ENCODE data around the gene TRIM36. TPM values are rescaled to one million over a fixed set of nuclear protein-coding genes. Genes with fewer than 3 reads are reported as not detected.

The TRIM36 gene
- total RNA-seq, 1 donor from 2014 or later: not detected

DNA sequence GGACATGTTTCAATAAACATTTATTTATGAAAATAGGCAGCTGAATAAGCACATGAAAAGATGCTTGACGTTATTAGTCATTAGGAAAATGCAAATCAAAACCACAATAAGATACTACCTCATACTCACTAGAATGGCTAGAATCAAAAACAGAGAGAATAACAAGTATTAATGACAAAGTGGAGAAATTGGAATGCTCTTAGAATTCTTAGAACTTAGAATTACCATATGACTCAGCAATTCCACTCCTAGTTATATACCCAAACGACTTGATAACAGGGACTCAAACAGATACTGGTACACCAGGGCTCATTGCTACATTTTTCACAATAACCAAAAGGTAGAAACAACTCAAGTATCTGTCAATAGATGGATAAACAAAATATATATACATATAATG, 15.1 kb upstream of the TRIM36 start:
- Mint-ChIP-seq H3K27ac (no peak overlapping the region), H3K36me3 (ENCODE audit: low read depth) (no peaks in the 10 kb centered on the region), H3K4me1 (ENCODE audit: low read depth) (peaks cover 8% of the 10 kb centered on the region), H3K4me3 (ENCODE audit: low read depth) (no peak overlapping the region), H3K27me3 (ENCODE audit: low read depth) (peaks cover 66% of the 10 kb centered on the region), H3K9me3 (no peaks in the 10 kb centered on the region)
- DNase-seq (ENCODE audit: low spot score): no peak
- intact Hi-C loops (cut with micrococcal nuclease): loop anchor here (5.0 kb wide), 1 partner anchor 63 kb away; no protein-coding TSS in a partner anchor

DNA sequence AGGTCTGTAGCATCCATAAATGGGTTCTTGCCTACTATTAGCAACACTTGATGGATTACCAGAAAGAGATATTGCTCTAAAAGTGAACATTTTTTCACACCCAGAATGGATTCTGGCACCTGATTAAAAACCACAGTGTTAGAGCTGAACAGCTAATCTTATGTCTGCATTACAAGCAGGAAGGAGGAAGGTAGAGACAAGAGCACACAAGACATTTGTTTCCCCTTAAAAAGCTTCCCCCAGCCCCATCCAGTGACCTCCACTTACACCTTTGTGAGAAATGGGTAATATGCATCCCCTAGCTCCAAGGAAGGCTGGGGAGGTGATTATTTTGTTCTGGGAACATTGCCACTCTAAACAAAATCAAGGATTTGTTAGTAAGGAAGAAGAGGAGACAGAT, 12.0 kb upstream of the TRIM36 start:
- no peak overlapping the region for H3K4me3 Mint-ChIP-seq (ENCODE audit: low read depth)
- no peaks in the 10 kb centered on the region for H3K36me3 Mint-ChIP-seq (ENCODE audit: low read depth)
- peaks cover 82% of the 10 kb centered on the region for H3K27me3 Mint-ChIP-seq (ENCODE audit: low read depth)
- peaks cover 8% of the 10 kb centered on the region for H3K4me1 Mint-ChIP-seq (ENCODE audit: low read depth)
- DNase-seq (ENCODE audit: low spot score): no peak
- no peaks in the 10 kb centered on the region for H3K9me3 Mint-ChIP-seq
- intact Hi-C loops (cut with micrococcal nuclease): loop anchor here (1.0 to 5.0 kb wide), 2 partner anchors 28 to 66 kb away; no protein-coding TSS in a partner anchor
- no peak overlapping the region for H3K27ac Mint-ChIP-seq

DNA sequence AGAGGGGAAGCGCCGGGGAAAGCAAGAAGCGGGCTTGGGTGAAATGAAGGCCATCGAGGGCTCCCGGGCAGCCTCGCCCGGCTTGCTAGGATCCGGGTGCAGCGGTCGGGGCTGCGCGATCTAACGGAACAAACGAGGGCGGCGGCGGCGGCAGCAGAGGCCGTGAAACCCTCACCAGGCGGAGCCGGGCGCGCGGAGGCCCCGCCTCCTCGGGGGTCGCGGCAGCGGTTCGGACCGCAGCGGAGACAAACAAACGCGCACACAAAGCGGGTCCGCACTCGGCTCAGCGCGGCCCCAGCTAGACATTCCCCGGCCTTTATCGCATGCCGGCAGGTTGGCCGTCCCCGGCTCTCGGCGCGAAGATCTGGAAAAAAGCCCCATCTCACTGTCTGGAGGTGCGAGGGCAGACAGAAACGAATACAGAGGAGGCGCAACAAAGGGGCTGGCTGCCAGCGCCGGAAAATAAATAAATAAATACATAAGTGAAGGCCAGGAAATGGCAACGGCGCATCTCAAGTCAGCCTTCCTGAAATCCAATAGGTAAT, 10.5 kb upstream of the TRIM36 start:
- DNase-seq (ENCODE audit: low spot score): no peak
- Mint-ChIP-seq H3K27me3 (ENCODE audit: low read depth) (peaks cover 83% of the 10 kb centered on the region), H3K4me3 (ENCODE audit: low read depth) (peak overlapping the region; percentile 80), H3K27ac (no peak overlapping the region), H3K4me1 (ENCODE audit: low read depth) (peaks cover 8% of the 10 kb centered on the region), H3K9me3 (no peaks in the 10 kb centered on the region), H3K36me3 (ENCODE audit: low read depth) (no peaks in the 10 kb centered on the region)
- intact Hi-C loops (cut with micrococcal nuclease): loop anchor here (1.0 to 5.0 kb wide), 2 partner anchors 10 to 67 kb away; no protein-coding TSS in a partner anchor

DNA sequence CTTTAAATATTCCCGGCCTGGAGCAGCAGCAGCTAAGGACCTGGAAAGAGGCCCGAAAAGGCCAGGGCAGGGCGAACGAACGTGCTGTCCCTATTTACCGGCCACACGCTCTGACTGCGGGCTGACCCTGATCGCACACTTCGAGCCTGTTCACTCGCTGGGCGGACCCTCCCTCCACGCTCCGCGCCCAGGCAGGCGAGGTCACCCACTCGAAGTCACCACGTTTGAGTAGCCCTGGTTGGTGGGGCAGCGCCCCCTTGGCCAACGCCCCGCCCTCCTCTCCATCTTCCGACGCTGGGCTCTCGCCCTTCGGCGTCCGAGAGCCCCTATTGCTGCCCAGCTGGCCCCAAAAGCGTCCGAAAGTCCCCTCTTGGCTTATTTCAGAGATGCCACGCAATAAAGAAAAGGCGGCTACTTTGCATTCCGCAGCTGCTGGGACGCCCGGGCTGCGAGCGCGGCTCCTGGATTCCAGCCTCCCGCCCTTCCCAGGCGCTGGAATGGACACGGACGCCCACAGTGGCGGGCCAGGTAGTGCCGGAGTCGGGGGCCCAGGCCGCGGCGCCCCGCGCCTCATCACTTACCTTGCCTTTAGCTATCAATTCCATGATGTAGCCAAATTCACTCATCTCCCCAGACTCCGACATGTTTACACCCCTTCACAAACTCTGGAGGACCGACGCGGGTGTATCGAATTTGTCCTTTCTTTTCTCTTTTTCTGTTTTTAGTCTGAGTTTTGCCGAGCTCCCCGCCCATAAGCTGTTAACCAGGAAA, 9.9 kb upstream of the TRIM36 start:
- Mint-ChIP-seq H3K9me3 (no peaks in the 10 kb centered on the region), H3K27ac (no peak overlapping the region), H3K4me1 (ENCODE audit: low read depth) (peaks cover 6% of the 10 kb centered on the region), H3K4me3 (ENCODE audit: low read depth) (peak overlapping the region; percentile 80), H3K27me3 (ENCODE audit: low read depth) (peaks cover 87% of the 10 kb centered on the region), H3K36me3 (ENCODE audit: low read depth) (no peaks in the 10 kb centered on the region)
- DNase-seq (ENCODE audit: low spot score): no peak
- intact Hi-C loops (cut with micrococcal nuclease): loop anchor here (1.0 to 10.0 kb wide), 3 partner anchors 9 to 1395 kb away; partner anchors contain the start of gene SEMA6A

DNA sequence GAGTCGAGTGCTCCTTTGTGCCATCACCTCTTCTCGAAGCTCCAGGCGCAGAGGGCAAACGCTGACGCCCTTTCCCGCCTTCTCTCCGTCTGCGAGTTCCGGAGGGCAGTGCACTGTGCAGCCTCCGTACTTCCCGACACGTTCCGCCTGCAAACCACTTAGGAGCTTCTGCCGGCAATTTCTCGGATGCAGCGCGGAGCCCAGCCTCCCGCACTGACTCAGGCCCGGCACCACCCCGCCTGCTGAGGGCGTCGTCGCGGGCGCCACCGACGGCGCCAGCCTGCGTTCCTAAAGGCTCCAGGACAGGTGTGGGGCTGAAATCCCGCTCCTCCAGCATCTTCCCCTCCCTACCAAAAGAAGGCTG, 9.3 kb upstream of the TRIM36 start:
- Mint-ChIP-seq H3K27me3 (ENCODE audit: low read depth) (peaks cover 87% of the 10 kb centered on the region), H3K4me1 (ENCODE audit: low read depth) (peaks cover 5% of the 10 kb centered on the region), H3K27ac (no peak overlapping the region), H3K9me3 (no peaks in the 10 kb centered on the region), H3K36me3 (ENCODE audit: low read depth) (no peaks in the 10 kb centered on the region), H3K4me3 (ENCODE audit: low read depth) (no peak overlapping the region)
- no peak for DNase-seq (ENCODE audit: low spot score)
- intact Hi-C loops (cut with micrococcal nuclease): loop anchor here (10.0 kb wide), 1 partner anchor 1396 kb away; the partner anchor contains the start of gene SEMA6A

DNA sequence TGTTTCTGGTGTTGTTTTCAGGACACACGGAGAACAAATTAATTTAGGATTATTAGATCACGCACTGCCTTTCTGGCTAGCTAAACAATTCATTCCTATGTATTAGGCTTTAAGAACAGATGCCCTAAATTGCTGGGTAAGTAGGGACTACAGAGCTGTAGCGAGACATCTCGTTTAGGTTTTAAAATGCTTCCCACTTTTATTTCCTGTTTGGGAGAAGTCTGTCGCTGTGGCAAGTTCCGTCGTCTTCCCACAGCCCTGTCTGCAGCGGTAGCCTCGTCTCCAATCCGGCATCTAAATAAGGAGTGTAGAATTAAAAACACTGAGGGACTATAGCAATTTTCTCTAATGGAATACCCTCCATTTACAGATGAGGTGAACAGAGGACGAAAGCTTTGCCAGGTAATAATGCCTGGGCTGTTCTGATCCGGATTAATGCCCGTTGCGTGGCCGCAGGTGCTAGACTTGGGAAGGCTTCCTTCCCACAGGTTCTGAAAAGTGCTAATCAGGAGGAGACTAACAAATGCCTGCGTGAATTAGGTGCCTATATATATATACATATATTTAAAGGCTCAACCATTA, 1.3 kb upstream of the TRIM36 start:
- intact Hi-C loops (cut with micrococcal nuclease): loop anchor here (1.0 to 10.0 kb wide), 6 partner anchors 9 to 1404 kb away; partner anchors contain the start of genes AP3S1, ATG12, CCDC112 and SEMA6A
- Mint-ChIP-seq H3K4me3 (ENCODE audit: low read depth) (peak overlapping the region; percentile 50), H3K27me3 (ENCODE audit: low read depth) (peaks cover 68% of the 10 kb centered on the region), H3K36me3 (ENCODE audit: low read depth) (no peaks in the 10 kb centered on the region), H3K27ac (no peak overlapping the region), H3K4me1 (ENCODE audit: low read depth) (peaks cover 10% of the 10 kb centered on the region), H3K9me3 (peaks cover 6% of the 10 kb centered on the region)
- no peak for DNase-seq (ENCODE audit: low spot score)

DNA sequence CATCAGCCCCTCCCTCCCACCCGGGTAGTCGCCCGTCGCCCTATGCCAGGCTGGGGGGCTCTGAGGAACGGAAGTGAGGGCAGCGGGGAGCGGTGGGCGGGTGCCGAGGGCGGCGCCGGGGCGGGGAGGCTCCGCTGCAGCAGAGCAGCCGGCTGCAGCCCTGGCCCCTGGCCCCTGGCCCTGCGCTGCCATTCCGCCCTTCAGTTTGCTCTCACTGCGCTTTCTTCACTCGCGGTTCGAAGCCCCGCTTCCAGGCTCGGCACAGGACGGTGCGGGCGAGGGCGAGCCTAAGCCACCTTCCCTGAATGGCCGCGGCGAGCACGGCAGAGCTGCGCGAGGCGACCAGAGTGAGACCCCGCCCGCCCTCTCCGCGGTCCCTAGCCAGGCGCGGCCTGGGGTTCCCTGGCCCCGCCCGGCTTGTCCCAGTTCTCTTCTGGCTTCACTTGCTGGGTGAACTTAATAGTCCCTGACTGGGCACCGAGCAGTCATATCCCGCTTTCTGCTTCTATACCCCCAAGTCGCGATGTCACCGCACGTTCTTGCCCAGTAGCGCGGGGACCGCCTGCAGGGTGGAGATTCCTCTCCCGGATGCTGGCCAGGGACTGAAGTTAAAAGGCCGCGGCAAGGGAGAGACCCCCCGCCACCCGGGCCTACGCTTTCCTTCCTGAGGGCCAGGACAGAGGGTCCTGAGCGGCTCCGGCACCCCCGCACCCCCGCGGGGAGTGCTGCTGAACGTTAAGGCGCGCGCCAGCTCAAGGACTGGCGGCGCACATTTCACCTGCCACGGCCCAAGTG, 623 bp upstream of the TRIM36 start:
- peaks cover 10% of the 10 kb centered on the region for H3K4me1 Mint-ChIP-seq (ENCODE audit: low read depth)
- intact Hi-C loops (cut with micrococcal nuclease): loop anchor here (1.0 to 10.0 kb wide), 6 partner anchors 10 to 1404 kb away; partner anchors contain the start of genes AP3S1, ATG12, CCDC112 and SEMA6A
- H3K27me3 Mint-ChIP-seq (ENCODE audit: low read depth): peaks cover 67% of the 10 kb centered on the region
- H3K9me3 Mint-ChIP-seq: peaks cover 6% of the 10 kb centered on the region
- no peak overlapping the region for H3K27ac Mint-ChIP-seq
- H3K4me3 Mint-ChIP-seq (ENCODE audit: low read depth): peak overlapping the region; percentile 50
- no peaks in the 10 kb centered on the region for H3K36me3 Mint-ChIP-seq (ENCODE audit: low read depth)
- no peak for DNase-seq (ENCODE audit: low spot score)

DNA sequence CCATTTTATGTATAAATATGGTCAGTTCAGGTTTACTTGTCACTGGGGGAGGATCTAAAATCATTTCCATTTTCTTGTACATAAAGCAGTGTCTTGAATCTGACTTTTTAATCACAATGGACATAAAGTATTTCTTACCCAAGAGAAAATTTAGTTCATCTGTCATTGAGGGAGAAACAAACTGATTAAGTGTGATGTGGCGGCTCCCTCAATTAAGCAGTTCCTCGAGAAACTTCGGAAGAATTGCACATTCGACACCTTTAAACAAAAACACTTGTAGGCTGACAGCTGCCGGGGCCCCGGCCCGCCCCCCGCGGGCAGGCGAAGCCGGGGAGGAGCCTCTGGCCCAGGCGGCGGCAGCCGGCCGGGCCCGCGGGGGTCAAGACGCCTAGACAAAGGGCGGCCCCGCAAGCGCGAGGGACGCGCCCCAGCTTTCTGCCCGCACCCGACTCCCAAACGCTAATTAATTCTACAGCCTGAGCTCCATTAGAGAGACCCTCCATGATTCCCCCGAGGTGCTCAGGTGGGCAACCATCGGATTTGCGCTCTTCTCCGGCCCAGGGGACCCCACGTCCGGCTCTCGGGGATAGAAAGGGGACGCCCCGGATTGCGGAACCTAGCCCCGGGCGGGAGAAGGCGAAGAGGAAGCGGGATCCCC, 750 bp downstream of the TRIM36 start:
- intact Hi-C loops (cut with micrococcal nuclease): no loop called here
- Mint-ChIP-seq H3K4me3 (ENCODE audit: low read depth) (peak overlapping the region; percentile 76), H3K9me3 (peaks cover 6% of the 10 kb centered on the region), H3K36me3 (ENCODE audit: low read depth) (no peaks in the 10 kb centered on the region), H3K27me3 (ENCODE audit: low read depth) (peaks cover 55% of the 10 kb centered on the region), H3K4me1 (ENCODE audit: low read depth) (peaks cover 10% of the 10 kb centered on the region), H3K27ac (no peak overlapping the region)
- DNase-seq (ENCODE audit: low spot score): no peak

DNA sequence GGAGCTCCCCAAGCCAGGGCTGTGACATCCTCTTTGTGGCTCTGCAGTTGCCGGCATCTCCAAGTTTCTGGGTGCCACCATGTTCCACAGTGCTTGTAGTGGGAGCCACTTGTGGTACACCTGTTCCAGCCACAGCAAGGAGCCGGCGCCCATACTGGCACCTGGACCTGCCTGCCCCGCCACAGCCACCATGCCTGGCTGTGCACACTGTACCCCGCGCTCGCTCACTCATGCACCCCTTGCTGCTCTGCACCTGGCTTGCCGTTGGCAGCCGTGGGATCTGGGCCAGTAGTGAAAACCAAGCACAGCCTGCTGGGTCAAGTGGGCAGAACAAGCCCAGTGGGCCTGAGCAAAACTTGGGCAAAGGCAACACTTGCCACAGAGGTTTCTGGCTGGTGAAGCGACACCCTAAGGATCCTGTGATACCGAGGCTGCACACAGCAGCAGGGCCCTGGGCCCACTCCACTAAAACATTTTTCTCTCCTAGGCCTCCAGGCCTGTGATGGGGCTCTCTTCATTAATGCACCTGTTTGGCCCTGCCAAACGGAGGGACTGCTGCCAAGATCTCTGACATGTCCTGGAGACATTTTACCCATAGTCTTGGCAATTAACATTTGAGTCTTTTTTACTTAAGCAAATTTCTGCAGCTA, 2.8 kb downstream of the TRIM36 start:
- Mint-ChIP-seq H3K36me3 (ENCODE audit: low read depth) (no peaks in the 10 kb centered on the region), H3K27me3 (ENCODE audit: low read depth) (peaks cover 49% of the 10 kb centered on the region), H3K27ac (no peak overlapping the region), H3K4me1 (ENCODE audit: low read depth) (peaks cover 10% of the 10 kb centered on the region), H3K4me3 (ENCODE audit: low read depth) (no peak overlapping the region), H3K9me3 (peaks cover 6% of the 10 kb centered on the region)
- DNase-seq (ENCODE audit: low spot score): no peak
- intact Hi-C loops (cut with micrococcal nuclease): no loop called here

DNA sequence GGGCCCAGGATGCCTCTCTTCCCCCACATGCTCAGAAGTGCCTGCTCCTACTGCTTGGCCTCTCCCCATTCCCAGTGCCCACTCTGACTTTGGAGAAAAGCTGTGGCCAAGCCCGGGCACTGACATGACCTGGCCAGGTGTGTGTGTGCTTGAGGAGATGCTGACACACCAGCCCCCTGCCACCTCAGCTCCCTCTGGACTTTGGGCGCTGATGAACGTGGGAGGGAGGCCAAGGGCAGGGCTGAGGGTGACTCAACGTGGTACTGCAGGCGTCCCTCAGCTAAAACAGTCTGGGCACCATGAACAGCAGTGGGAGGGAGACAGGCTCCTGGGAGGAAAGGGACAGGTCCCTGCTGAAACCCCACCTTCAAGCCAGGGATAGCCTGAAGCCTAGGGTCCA, 3.9 kb downstream of the TRIM36 start:
- Mint-ChIP-seq H3K4me3 (ENCODE audit: low read depth) (no peak overlapping the region), H3K9me3 (peaks cover 6% of the 10 kb centered on the region), H3K27ac (no peak overlapping the region), H3K4me1 (ENCODE audit: low read depth) (peaks cover 5% of the 10 kb centered on the region), H3K27me3 (ENCODE audit: low read depth) (peaks cover 42% of the 10 kb centered on the region), H3K36me3 (ENCODE audit: low read depth) (no peaks in the 10 kb centered on the region)
- DNase-seq (ENCODE audit: low spot score): no peak
- intact Hi-C loops (cut with micrococcal nuclease): no loop called here

DNA sequence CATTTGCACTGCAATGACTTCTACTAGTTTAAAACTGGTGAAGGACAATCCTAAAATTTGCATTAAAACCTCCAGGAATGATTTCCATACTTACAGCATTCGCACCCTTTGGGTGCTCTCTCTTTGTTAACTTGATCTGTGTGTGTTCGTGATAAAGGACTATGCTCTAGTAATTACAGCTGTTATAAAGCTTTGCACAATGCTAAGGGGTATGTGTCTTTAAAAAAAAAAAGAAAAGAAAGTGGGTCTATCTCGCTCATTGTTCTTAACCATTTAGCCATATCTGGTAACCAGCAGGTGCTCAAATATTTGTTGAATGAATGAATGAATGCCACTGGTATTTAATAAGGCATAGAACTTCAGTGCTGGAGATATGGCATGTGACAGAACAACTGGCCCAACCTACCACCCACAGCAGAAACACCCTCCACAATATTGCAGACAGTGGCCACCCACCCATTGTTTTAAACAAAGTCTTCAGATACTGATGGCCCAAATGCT, 8.7 kb downstream of the TRIM36 start:
- no peaks in the 10 kb centered on the region for H3K4me1 Mint-ChIP-seq (ENCODE audit: low read depth)
- H3K36me3 Mint-ChIP-seq (ENCODE audit: low read depth): no peaks in the 10 kb centered on the region
- peaks cover 23% of the 10 kb centered on the region for H3K27me3 Mint-ChIP-seq (ENCODE audit: low read depth)

More for the DNA sequence above, 8.7 kb downstream of the TRIM36 start:
- intact Hi-C loops (cut with micrococcal nuclease): no loop called here
- no peak overlapping the region for H3K27ac Mint-ChIP-seq
- no peak for DNase-seq (ENCODE audit: low spot score)
- no peak overlapping the region for H3K4me3 Mint-ChIP-seq (ENCODE audit: low read depth)
- H3K9me3 Mint-ChIP-seq: no peaks in the 10 kb centered on the region

Measured in activated T-helper 2 cell treated with anti-CD3 and anti-CD28 coated beads, Interferon-gamma antibody, Interleukin-2, Interleukin-4, amounts not matched to agents 10 μg/mL and 5 μg/mL and 100 μg/mL, durations not matched to agents 14 hours and 24 hours and 36 hours (primary cell).